HFF-Myc (cell line): ENCODE results near the gene FST.

Experiments
- DNase-seq: peaks from one replicate; pipeline ENCODE4 v3.0.0-alpha.2; 2011; ENCODE audit warnings: low read depth; ENCODE audit errors: extremely low read depth
- H3K4me3 ChIP-seq: replicated peaks from 2 replicates; pipeline ENCODE4 v1.5.1; 2011; ENCODE audit warnings: low read depth, mild to moderate bottlenecking, control low read depth, low read length
- TF ChIP-seq, protein P1 (sequence below): IDR thresholded peaks from 2 replicates; pipeline ENCODE4 v1.5.1; 2012; ENCODE audit warnings: mild to moderate bottlenecking, low read depth, low read length, control low read depth; ENCODE audit errors: missing control alignments

FST gene

DNA sequence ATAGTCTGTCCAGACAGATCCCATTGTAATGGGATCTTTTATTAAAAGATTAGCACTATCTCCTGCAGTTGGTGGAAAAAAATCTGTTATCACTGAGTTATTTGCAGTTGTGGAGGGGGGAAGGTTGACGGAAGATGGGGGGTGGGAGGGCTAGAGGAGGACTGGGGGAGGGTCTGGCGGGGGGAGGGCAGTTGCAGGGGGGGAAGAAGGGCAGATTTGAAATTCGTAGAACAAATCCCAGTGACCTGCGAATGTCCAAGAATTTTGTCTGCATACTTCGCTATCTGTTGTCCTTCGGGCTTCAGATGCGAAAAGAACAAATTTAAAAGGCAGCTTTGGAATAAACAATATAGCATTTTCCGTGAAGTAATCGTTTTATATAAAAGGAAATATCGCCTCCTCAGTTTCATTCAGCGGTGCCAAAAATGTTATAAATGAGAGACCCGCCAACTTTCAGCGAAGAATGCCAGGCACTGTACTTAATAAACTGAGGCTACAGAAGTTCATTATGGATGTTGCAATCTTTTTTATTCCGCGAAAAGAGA, 1.3 kb upstream of the FST start:
- TF ChIP-seq, protein P1, sequence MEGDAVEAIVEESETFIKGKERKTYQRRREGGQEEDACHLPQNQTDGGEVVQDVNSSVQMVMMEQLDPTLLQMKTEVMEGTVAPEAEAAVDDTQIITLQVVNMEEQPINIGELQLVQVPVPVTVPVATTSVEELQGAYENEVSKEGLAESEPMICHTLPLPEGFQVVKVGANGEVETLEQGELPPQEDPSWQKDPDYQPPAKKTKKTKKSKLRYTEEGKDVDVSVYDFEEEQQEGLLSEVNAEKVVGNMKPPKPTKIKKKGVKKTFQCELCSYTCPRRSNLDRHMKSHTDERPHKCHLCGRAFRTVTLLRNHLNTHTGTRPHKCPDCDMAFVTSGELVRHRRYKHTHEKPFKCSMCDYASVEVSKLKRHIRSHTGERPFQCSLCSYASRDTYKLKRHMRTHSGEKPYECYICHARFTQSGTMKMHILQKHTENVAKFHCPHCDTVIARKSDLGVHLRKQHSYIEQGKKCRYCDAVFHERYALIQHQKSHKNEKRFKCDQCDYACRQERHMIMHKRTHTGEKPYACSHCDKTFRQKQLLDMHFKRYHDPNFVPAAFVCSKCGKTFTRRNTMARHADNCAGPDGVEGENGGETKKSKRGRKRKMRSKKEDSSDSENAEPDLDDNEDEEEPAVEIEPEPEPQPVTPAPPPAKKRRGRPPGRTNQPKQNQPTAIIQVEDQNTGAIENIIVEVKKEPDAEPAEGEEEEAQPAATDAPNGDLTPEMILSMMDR: no peak
- no peak for DNase-seq
- H3K4me3 ChIP-seq: peak overlapping the region; percentile 95

DNA sequence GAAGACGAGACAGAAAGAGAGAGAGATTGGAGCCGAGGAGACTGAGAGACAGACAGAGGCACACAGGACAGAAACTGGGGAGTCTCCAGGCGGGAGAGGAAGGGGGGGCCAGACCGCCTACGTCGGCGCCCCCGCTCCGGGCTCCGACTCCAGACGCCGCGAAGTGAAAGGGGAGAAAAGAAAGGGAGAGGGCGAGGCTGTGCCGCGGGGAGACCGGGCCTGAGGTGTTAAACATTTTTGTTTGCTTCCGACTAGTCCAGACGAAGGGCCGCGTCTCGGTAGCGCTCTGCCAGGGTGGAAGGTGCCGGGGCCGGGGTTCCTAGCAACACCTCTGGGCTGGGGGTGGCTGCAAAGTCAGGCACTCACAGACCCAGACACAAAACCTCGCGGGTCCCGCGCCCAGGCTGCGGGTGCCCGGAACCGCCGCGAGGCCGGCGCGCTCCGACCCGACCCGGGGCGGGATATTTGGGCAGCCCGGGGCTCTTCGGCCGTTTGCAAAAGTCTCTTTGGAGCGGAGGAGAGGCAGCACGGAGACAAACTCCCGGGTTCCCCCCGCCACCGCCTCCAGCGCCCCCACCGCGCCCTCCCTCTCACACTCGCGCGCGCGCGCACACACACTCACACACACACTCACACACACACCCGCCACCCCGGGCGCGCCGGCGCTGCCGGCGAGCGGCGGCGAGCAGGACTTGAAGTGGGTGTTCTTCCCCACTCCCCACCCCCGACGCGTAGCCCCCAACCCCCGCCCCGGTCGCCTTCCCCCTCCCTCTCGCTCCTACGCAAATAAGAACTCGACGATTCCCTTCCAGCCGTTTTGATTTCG, 626 bp upstream of the FST start:
- DNase-seq: no peak
- TF ChIP-seq, protein P1: no peak
- H3K4me3 ChIP-seq: peak overlapping the region; percentile 95

DNA sequence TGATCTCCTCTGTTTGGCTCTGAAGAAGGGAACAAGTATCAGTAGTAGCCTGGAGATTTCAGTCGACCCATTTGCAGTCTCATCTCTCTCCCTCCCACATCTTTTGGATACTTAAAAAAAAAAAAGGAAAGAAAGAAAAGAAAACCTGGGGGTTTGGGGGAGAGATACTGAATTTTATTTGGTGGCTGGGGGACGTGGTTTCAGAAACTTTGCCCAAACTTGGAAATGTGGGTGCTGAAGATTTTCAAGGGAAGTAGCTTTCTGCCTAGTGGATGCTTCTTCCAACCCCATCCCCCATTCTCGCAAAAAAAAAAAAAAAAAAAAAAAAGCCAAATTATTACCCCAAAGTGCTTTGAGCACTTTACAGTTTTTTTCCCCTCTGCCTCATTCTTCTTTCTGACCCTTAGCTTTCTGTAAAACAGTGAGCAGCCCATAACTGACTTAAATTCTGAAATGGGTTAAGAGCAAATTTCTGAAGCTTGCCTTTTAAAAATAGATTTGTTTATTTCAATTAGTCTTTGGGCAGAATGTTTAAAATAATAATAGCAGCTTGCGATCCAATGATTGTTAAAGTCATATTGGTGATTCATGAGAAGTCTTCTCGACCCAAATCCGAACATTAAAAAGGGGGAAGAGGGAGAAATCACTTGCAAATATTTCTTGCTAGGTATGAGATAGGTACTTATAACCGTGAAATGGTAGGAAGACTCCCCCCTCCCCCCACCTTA, 894 bp downstream of the FST start:
- TF ChIP-seq, protein P1: no peak
- no peak for DNase-seq
- peak overlapping the region; percentile 95 for H3K4me3 ChIP-seq

DNA sequence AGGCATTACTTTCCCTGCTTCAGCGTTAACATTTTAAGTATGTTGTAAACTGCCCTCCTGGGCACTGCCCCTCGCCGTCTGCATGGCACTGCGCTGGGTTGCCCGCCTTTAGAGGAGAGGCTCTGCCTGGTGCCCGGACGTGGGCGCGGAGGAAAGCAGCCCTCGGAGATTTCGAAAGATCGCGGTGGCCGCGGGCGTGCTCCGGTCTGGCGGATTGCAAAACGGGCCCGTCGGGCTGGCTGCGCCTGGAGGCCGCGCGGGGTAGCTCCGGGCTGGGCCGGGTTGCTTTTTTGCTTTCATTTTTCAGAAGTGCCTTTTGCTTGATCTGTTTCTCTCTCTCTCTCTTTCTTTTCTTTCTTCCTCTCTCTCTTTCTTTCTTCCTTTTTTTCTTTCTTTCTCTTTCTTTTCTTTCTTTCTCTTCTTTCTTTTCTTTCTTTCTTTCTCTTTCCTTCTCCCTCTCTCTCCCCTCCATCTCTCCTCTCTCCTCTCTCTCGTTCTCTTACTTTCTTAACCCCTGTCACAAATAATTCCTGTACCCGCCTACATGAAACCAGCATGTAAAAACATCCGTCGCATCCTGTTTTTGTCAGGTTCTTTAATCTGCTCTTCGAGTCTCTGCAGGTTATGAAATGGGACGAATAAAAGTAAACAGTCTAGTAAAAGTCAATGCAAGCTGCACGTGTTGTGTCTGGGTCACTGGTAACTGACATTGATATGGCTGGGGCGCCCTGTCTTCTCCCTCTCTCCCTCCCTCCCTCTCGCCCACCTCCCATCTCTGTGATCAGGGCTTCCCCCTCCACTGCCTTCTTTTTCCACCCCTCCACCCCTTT, 1.7 kb downstream of the FST start:
- no peak for DNase-seq
- TF ChIP-seq, protein P1: no peak
- peak overlapping the region; percentile 95 for H3K4me3 ChIP-seq

DNA sequence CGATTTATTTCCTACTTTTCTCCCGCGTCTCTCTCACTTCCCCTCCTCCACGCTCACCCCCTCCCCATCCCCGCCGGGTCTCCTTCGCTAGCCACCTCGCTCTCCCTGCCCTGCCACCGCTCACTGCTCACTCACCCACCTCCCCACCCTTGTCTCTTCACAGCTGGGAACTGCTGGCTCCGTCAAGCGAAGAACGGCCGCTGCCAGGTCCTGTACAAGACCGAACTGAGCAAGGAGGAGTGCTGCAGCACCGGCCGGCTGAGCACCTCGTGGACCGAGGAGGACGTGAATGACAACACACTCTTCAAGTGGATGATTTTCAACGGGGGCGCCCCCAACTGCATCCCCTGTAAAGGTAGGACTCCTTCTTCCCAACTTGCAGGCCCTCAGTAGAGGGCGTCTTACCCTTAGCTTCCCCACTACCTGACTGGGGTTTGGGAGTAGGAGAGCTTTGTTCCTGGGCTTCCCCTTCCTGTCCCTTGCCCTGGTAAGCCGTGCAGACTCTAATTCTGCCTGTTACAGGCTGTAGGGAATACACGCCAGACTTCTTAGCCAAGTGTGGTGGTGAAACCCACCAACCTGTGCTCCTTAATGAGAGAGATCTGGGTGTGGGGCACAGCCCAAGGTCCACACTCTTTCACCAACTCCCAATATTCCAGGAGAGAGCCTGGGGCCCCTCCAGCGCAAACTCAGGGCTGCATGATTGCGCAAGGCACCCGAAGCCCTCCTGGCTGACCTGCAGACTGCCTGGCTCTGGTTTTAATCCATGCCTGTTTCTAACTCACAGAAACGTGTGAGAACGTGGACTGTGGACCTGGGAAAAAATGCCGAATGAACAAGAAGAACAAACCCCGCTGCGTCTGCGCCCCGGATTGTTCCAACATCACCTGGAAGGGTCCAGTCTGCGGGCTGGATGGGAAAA, 2.5 kb downstream of the FST start:
- peak overlapping the region; percentile 95 for H3K4me3 ChIP-seq
- DNase-seq: no peak

More for the DNA sequence above, 2.5 kb downstream of the FST start:
- TF ChIP-seq, protein P1: peak; percentile 39
